Thyroid gland (tissue), 4 donors: ENCODE measurements around the gene LTC4S.
A peak's percentile ranks its signal among the peaks of the same experiment; 100 is the strongest.

Source experiments
- POLR2A ChIP-seq, 2 donors: fragments of 450-650 bp; IDR thresholded peaks; one replicate each; pipeline ENCODE4 v1.6.1; 2017; ENCODE audit warnings: antibody characterized with exemption in 2 of 2, mild to moderate bottlenecking in 2 of 2, moderate library complexity in 1 of 2
- TF ChIP-seq, protein P1 (sequence below), 6 experiments: fragments of 200-600 bp in 3 of 6; fragments of 450-650 bp in 3 of 6; sonication (generic) in 3 of 6; IDR thresholded peaks; one replicate each; pipeline ENCODE4 v1.5.1; 2016 to 2019; ENCODE audit warnings: antibody characterized with exemption in 6 of 6, mild to moderate bottlenecking in 2 of 6, inconsistent platforms in 1 of 6, moderate library complexity in 1 of 6

GRCh38 chr5:179818746-179819295, 25.0 kb downstream of the LTC4S start:
- TF ChIP-seq, protein P1, sequence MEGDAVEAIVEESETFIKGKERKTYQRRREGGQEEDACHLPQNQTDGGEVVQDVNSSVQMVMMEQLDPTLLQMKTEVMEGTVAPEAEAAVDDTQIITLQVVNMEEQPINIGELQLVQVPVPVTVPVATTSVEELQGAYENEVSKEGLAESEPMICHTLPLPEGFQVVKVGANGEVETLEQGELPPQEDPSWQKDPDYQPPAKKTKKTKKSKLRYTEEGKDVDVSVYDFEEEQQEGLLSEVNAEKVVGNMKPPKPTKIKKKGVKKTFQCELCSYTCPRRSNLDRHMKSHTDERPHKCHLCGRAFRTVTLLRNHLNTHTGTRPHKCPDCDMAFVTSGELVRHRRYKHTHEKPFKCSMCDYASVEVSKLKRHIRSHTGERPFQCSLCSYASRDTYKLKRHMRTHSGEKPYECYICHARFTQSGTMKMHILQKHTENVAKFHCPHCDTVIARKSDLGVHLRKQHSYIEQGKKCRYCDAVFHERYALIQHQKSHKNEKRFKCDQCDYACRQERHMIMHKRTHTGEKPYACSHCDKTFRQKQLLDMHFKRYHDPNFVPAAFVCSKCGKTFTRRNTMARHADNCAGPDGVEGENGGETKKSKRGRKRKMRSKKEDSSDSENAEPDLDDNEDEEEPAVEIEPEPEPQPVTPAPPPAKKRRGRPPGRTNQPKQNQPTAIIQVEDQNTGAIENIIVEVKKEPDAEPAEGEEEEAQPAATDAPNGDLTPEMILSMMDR (IDR thresholded peaks at IDR 0.05) = no peak
- peak in 1 of 2 donors; percentile 76 for TF ChIP-seq POLR2A (IDR thresholded peaks at IDR 0.05)
